MCF 10A (cell line): ENCODE measurements around the gene COQ7. TPM values are rescaled to one million over a fixed set of nuclear protein-coding genes. Genes with fewer than 3 reads are reported as not detected.

Experiments
- BruUV-seq: library from RNA; stranded (reverse); fragments of 400-500 nt; replicated peaks from 2 replicates; lab custom pipeline; 2021; lab: Mats Ljungman, UMichigan
- CTCF ChIA-PET: fragments of 300-600 bp; sonication (Branson Sonifier 250); formaldehyde crosslinking; extraction: SDS; loops from one replicate; lab custom pipeline; 2021; ENCODE audit warnings: antibody characterized with exemption, inconsistent platforms; lab: Yijun Ruan, JAX
- POLR2A ChIA-PET: fragments of 300-600, 350-650 bp; sonication (Branson Sonifier 250); formaldehyde crosslinking; extraction: SDS; loops from one replicate; lab custom pipeline; 2020; ENCODE audit warnings: antibody characterized with exemption, inconsistent platforms; lab: Yijun Ruan, JAX
- DNase-seq: peaks from one replicate; pipeline ENCODE4 v3.0.0-alpha.2; 2018; ENCODE audit not compliant: unreplicated experiment
- H3K27ac Mint-ChIP-seq: one replicate; pipeline ENCODE4 v1.8.0; 2022; ENCODE audit warnings: mild to moderate bottlenecking, low read depth, mixed read lengths; ENCODE audit not compliant: unreplicated experiment
- H3K27me3 Mint-ChIP-seq: one replicate; pipeline ENCODE4 v1.8.0; 2022; ENCODE audit warnings: mixed read lengths; ENCODE audit not compliant: insufficient read depth, unreplicated experiment
- H3K36me3 Mint-ChIP-seq: one replicate; pipeline ENCODE4 v1.8.0; 2022; ENCODE audit warnings: mild to moderate bottlenecking, moderate library complexity, mixed read lengths; ENCODE audit not compliant: insufficient read depth, unreplicated experiment
- H3K4me1 Mint-ChIP-seq: one replicate; pipeline ENCODE4 v1.8.0; 2022; ENCODE audit warnings: mixed read lengths; ENCODE audit not compliant: insufficient read depth, unreplicated experiment
- H3K4me3 Mint-ChIP-seq: one replicate; pipeline ENCODE4 v1.8.0; 2022; ENCODE audit warnings: mild to moderate bottlenecking, moderate library complexity, mixed read lengths; ENCODE audit not compliant: unreplicated experiment
- H3K9me3 Mint-ChIP-seq: one replicate; pipeline ENCODE4 v1.8.0; 2022; ENCODE audit warnings: mixed read lengths; ENCODE audit not compliant: unreplicated experiment
- CTCF ChIP-seq: fragments of 200-600 bp; IDR thresholded peaks from one replicate; pipeline ENCODE4 v1.8.0; 2022; ENCODE audit warnings: antibody characterized with exemption, mild to moderate bottlenecking; ENCODE audit not compliant: unreplicated experiment
- intact Hi-C: fragments of 100-400 bp; cut with micrococcal nuclease; formaldehyde crosslinking; loops from 2 replicates; pipeline ENCODE4 v1.14.1; 2022
- total RNA-seq: library from RNA; stranded (reverse); gene quantifications from 2 replicates; pipeline ENCODE4 v1.2.3, GENCODE V29; 2022

COQ7 gene
- total RNA-seq, 1 experiment from 2014 or later: 21.4 TPM

GRCh38 chr16:19092653-19093410, 25.4 kb downstream of the COQ7 start:
- CTCF ChIA-PET: interaction anchor here (0.8 to 1.2 kb wide), 2 partner anchors 23 to 87 kb away, joined by 3 to 4 read pairs; no protein-coding TSS in a partner anchor
- BruUV-seq: no TSS peak
- POLR2A ChIA-PET: interaction anchor here (1.1 kb wide), 1 partner anchor 26 kb away, joined by 3 read pairs; no protein-coding TSS in a partner anchor
- intact Hi-C loops: no loop called here
- no peak overlapping the region for H3K4me3 Mint-ChIP-seq
- DNase-seq: no peak
- H3K9me3 Mint-ChIP-seq: no peaks in the 10 kb centered on the region
- H3K27ac Mint-ChIP-seq: peak overlapping the region; percentile 4
- peaks cover 23% of the 10 kb centered on the region for H3K4me1 Mint-ChIP-seq
- H3K27me3 Mint-ChIP-seq: no peaks in the 10 kb centered on the region
- TF ChIP-seq CTCF: no peak
- no peaks in the 10 kb centered on the region for H3K36me3 Mint-ChIP-seq

GRCh38 chr16:19093631-19094541, 26.5 kb downstream of the COQ7 start:
- no peaks in the 10 kb centered on the region for H3K36me3 Mint-ChIP-seq
- POLR2A ChIA-PET: interaction anchor here (1.1 to 2.0 kb wide), 3 partner anchors 11 to 25 kb away, joined by 3 to 7 read pairs (median 6); no protein-coding TSS in a partner anchor
- BruUV-seq: no TSS peak
- intact Hi-C loops: no loop called here
- H3K27me3 Mint-ChIP-seq: no peaks in the 10 kb centered on the region
- TF ChIP-seq CTCF: no peak
- peaks cover 23% of the 10 kb centered on the region for H3K4me1 Mint-ChIP-seq
- no peak overlapping the region for H3K4me3 Mint-ChIP-seq
- CTCF ChIA-PET: interaction anchor here (0.5 to 1.7 kb wide), 12 partner anchors 8 to 409 kb away, joined by 3 to 12 read pairs (median 4); no protein-coding TSS in a partner anchor
- no peaks in the 10 kb centered on the region for H3K9me3 Mint-ChIP-seq
- H3K27ac Mint-ChIP-seq: no peak overlapping the region
- no peak for DNase-seq

- ChIA-PET CTCF (interaction anchor here (0.5 to 1.7 kb wide), 11 partner anchors 8 to 408 kb away, joined by 3 to 12 read pairs (median 4); no protein-coding TSS in a partner anchor), POLR2A (interaction anchor here (0.6 to 2.0 kb wide), 5 partner anchors 8 to 138 kb away, joined by 3 to 7 read pairs (median 4); partner anchors contain the start of gene ITPRIPL2)
- TF ChIP-seq CTCF: no peak
- H3K36me3 Mint-ChIP-seq: no peaks in the 10 kb centered on the region
- no peaks in the 10 kb centered on the region for H3K9me3 Mint-ChIP-seq
- intact Hi-C loops: no loop called here
- no peak overlapping the region for H3K4me3 Mint-ChIP-seq
- H3K27ac Mint-ChIP-seq: no peak overlapping the region
- no TSS peak for BruUV-seq
- H3K27me3 Mint-ChIP-seq: no peaks in the 10 kb centered on the region
- peak; percentile 67 for DNase-seq
- H3K4me1 Mint-ChIP-seq: peaks cover 23% of the 10 kb centered on the region
Measured at GRCh38 chr16:19094542-19095365, 27.3 kb downstream of the COQ7 start.
